C4-2B (cell line): Measurements from ENCODE around the gene SAMD15.
"Not testable (repeated sequence)": the region's sequence is repeated elsewhere in the genome, so short reads cannot be mapped to it uniquely, and the experiment has no call there.

Source experiments
- CTCF ChIP-seq: fragments of 450-650 bp; conservative IDR thresholded peaks from 2 replicates; pipeline ENCODE4 v1.5.1; 2017; ENCODE audit warnings: mild to moderate bottlenecking
- ZFX ChIP-seq: fragments of 450-650 bp; IDR thresholded peaks from 2 replicates; pipeline ENCODE4 v1.6.1; 2017

- not testable (repeated sequence) for TF ChIP-seq CTCF, ZFX
Observed at GRCh38 chr14:77337255-77337654, 39.9 kb upstream of the SAMD15 start.
